A549 (cell line): ENCODE data around the gene CMIP. TPM values are rescaled to one million over a fixed set of nuclear protein-coding genes. Genes with fewer than 3 reads are reported as not detected.

ENCODE experiments used
- ATAC-seq, 2 experiments: fragments of 200-7000 bp in 1 of 2; fragments of >200 bp in 1 of 2; cut with Nextera tagmentation in 1 of 2; cut with Tn5 transposase in 1 of 2; 3 replicates each; pipeline versions ENCODE4 v1.8.0 to v1.9.1; 2018 to 2020; ENCODE audit warnings: mild to moderate bottlenecking in 1 of 2, moderate library complexity in 1 of 2
- CTCF ChIA-PET: fragments of 300-600 bp; sonication (Branson Sonifier 250); formaldehyde crosslinking; extraction: SDS; loops from one replicate; lab custom pipeline; 2021; ENCODE audit warnings: antibody characterized with exemption, inconsistent platforms; lab: Yijun Ruan, JAX
- POLR2A ChIA-PET: fragments of 350-600 bp; formaldehyde crosslinking; extraction: SDS; loops from one replicate; lab custom pipeline; 2021; ENCODE audit warnings: antibody characterized with exemption, inconsistent platforms; lab: Yijun Ruan, JAX
- DNase-seq, 2 experiments: peaks; one replicate each; pipeline versions ENCODE4 v3.0.0 to v3.0.0-alpha.2; 2011 to 2016; ENCODE audit warnings: low read depth in 1 of 2, low spot score in 1 of 2
- FAIRE-seq: peaks from 2 replicates; lab custom pipeline; 2011; peaks lifted over from hg19 to GRCh38; lab: Jason Lieb, UNC
- H3K27ac ChIP-seq, 2 experiments: fragments of >200 bp; sonication (Bioruptor Twin); formaldehyde crosslinking; 3 replicates each; pipeline ENCODE4 v1.5.1; 2016 to 2017
- H3K4me1 ChIP-seq: fragments of >200 bp; sonication (Bioruptor Twin); formaldehyde crosslinking; 3 replicates; pipeline ENCODE4 v1.6.1; 2016
- H3K4me2 ChIP-seq: fragments of >200 bp; sonication (Bioruptor Twin); formaldehyde crosslinking; 3 replicates; pipeline ENCODE4 v1.6.1; 2016
- H3K4me3 ChIP-seq: fragments of >200 bp; sonication (Bioruptor Twin); formaldehyde crosslinking; 3 replicates; pipeline ENCODE4 v1.5.1; 2016
- H3K9me3 ChIP-seq: fragments of >200 bp; sonication (Bioruptor Twin); formaldehyde crosslinking; 3 replicates; pipeline ENCODE4 v1.6.1; 2016
- BHLHE40 ChIP-seq: IDR thresholded peaks from 2 replicates; pipeline ENCODE4 v1.6.1; 2012; ENCODE audit warnings: low read depth, low read length, inconsistent platforms
- CBX2 ChIP-seq: fragments of 200-600 bp; sonication (generic); IDR thresholded peaks from 2 replicates; pipeline ENCODE4 v1.6.1; 2016; ENCODE audit warnings: low read depth, mild to moderate bottlenecking, borderline replicate concordance
- CBX8 ChIP-seq: fragments of 200-600 bp; sonication (generic); IDR thresholded peaks from 2 replicates; pipeline ENCODE4 v1.6.1; 2016
- CHD4 ChIP-seq: fragments of 200-600 bp; sonication (generic); IDR thresholded peaks from 2 replicates; pipeline ENCODE4 v1.6.1; 2016; ENCODE audit warnings: antibody characterized with exemption, mild to moderate bottlenecking, borderline replicate concordance
- EHF ChIP-seq: fragments of 250-450 bp; sonication (Bioruptor Pico); IDR thresholded peaks from 2 replicates; pipeline ENCODE4 v1.5.0; 2020; ENCODE audit warnings: mild to moderate bottlenecking
- EP300 ChIP-seq, 2 experiments: fragments of >200 bp; sonication (Bioruptor Twin); formaldehyde crosslinking; IDR thresholded peaks; 2 replicates in 1 of 2; 3 replicates in 1 of 2; pipeline ENCODE4 v1.6.1; 2016 to 2017
- FOSB ChIP-seq: fragments of 250-450 bp; sonication (Bioruptor Pico); IDR thresholded peaks from 2 replicates; pipeline ENCODE4 v1.5.0; 2020; ENCODE audit warnings: mild to moderate bottlenecking, moderate library complexity
- HDAC2 ChIP-seq: fragments of 200-600 bp; sonication (generic); IDR thresholded peaks from 2 replicates; pipeline ENCODE4 v1.6.1; 2016
- HOXB13 ChIP-seq: fragments of 250-450 bp; sonication (Bioruptor Pico); IDR thresholded peaks from 2 replicates; pipeline ENCODE4 v1.5.0; 2020; ENCODE audit warnings: low read depth, mild to moderate bottlenecking, moderate library complexity
- HOXB5 ChIP-seq: fragments of 250-450 bp; sonication (Bioruptor Pico); IDR thresholded peaks from 2 replicates; pipeline ENCODE4 v1.5.0; 2020; ENCODE audit warnings: mild to moderate bottlenecking, moderate library complexity
- JUNB ChIP-seq: fragments of >200 bp; sonication (Bioruptor Twin); formaldehyde crosslinking; IDR thresholded peaks from 2 replicates; pipeline ENCODE4 v1.6.1; 2016
- KDM1A ChIP-seq: fragments of 200-600 bp; sonication (generic); IDR thresholded peaks from 2 replicates; pipeline ENCODE4 v1.6.1; 2016; ENCODE audit warnings: low read depth, mild to moderate bottlenecking
- NR3C1 ChIP-seq: fragments of >200 bp; sonication (Bioruptor Twin); formaldehyde crosslinking; IDR thresholded peaks from 3 replicates; pipeline ENCODE4 v1.6.1; 2017
- PHF8 ChIP-seq: fragments of 200-600 bp; sonication (generic); IDR thresholded peaks from 2 replicates; pipeline ENCODE4 v1.6.1; 2016; ENCODE audit warnings: low read depth, mild to moderate bottlenecking, antibody characterized with exemption, moderate library complexity, borderline replicate concordance
- POLR2AphosphoS2 ChIP-seq: conservative IDR thresholded peaks from 2 replicates; pipeline ENCODE4 v1.6.1; 2012; ENCODE audit warnings: low read length, improper control_type of control experiment, inconsistent platforms
- RFX5 ChIP-seq: fragments of 450-650 bp; IDR thresholded peaks from 2 replicates; pipeline ENCODE4 v1.7.1; 2014; ENCODE audit warnings: antibody characterized with exemption, mild to moderate bottlenecking, moderate library complexity
- RNF2 ChIP-seq: fragments of 200-600 bp; sonication (generic); IDR thresholded peaks from 2 replicates; pipeline ENCODE4 v1.6.1; 2016; ENCODE audit warnings: low read depth, mild to moderate bottlenecking, antibody characterized with exemption, moderate library complexity, borderline replicate concordance
- SREBF2 ChIP-seq: fragments of 450-650 bp; IDR thresholded peaks from 2 replicates; pipeline ENCODE4 v1.6.1; 2014; ENCODE audit warnings: mild to moderate bottlenecking, moderate library complexity
- TP53 ChIP-seq: fragments of 250-450 bp; sonication (Bioruptor Pico); IDR thresholded peaks from 2 replicates; pipeline ENCODE4 v1.5.0; 2021; ENCODE audit warnings: mild to moderate bottlenecking, moderate library complexity
- ZFP36 ChIP-seq: fragments of 450-650 bp; IDR thresholded peaks from 2 replicates; pipeline ENCODE4 v1.6.1; 2014; ENCODE audit warnings: borderline replicate concordance; ENCODE audit not compliant: partially characterized antibody
- WGBS: methylation state at CpG from one replicate; pipeline ENCODE4 v1.1.6; 2017; ENCODE audit errors: missing lambda C conversion rate; 5-methylcytosine and 5-hydroxymethylcytosine counted together
- polyA plus RNA-seq, 4 experiments: library from polyadenylated mRNA; depleted of rRNA in 3 of 4; stranded (reverse); fragments of >200 nt; fragmentation: RNase III in 1 of 4; extraction: RNeasy Plus Mini Kit Qiagen cat#74134 plus additional on column Dnase treatment in 1 of 4; gene quantifications; 2 replicates in 3 of 4; 3 replicates in 1 of 4; pipeline ENCODE4 v1.2.3, GENCODE V29; 2011 to 2017
- TF ChIP-seq, protein P1 (sequence below): fragments of 250-450 bp; sonication (Bioruptor Pico); IDR thresholded peaks from 2 replicates; pipeline ENCODE4 v1.5.0; 2020; ENCODE audit warnings: low read depth, mild to moderate bottlenecking, moderate library complexity
- TF ChIP-seq, protein P2 (sequence below): fragments of 250-450 bp; sonication (Bioruptor Pico); IDR thresholded peaks from 2 replicates; pipeline ENCODE4 v1.5.0; 2021; ENCODE audit warnings: mild to moderate bottlenecking, moderate library complexity, borderline replicate concordance
- TF ChIP-seq, protein P3 (sequence below): fragments of >200 bp; sonication (Bioruptor Twin); formaldehyde crosslinking; IDR thresholded peaks from 2 replicates; pipeline ENCODE4 v1.6.1; 2016
- TF ChIP-seq, protein P4 (sequence below): fragments of 150-350 bp; IDR thresholded peaks from 2 replicates; pipeline ENCODE4 v1.6.1; 2014; ENCODE audit warnings: low read depth, mild to moderate bottlenecking, low read length
- TF ChIP-seq, protein P5 (sequence below): fragments of 200-600 bp; sonication (generic); IDR thresholded peaks from 2 replicates; pipeline ENCODE4 v1.6.1; 2016; ENCODE audit warnings: antibody characterized with exemption, mild to moderate bottlenecking, moderate library complexity
- TF ChIP-seq, protein P6 (sequence below): fragments of >200 bp; sonication (Bioruptor Twin); formaldehyde crosslinking; IDR thresholded peaks from 3 replicates; pipeline ENCODE4 v1.5.1; 2016

The CMIP gene
- polyA plus RNA-seq, 2 of the 4 experiments (the other 2 are of a cell fraction), result 21.6 to 125 TPM

DNA sequence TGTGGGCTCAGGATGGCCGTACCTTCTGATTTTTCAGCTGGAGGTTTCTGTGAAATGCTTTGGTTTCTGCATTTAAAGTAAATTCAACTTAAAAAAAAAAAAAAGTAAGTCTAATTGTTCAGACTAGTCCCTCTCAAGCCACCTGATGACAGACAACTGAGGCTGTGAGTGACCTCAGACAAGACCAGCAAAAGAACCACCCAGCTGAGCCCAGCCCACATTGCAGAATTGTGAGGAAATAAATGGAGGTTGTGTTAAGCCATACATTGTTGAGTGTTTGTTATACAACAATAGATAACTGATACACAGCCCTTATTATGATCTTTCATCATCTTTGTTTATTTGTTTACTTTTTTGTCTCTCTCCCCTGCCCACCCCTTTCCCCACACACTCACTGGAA lies 44.7 kb upstream of the CMIP start:
- 88% methylated on average over 1 of the region's 1 CpG for WGBS

DNA sequence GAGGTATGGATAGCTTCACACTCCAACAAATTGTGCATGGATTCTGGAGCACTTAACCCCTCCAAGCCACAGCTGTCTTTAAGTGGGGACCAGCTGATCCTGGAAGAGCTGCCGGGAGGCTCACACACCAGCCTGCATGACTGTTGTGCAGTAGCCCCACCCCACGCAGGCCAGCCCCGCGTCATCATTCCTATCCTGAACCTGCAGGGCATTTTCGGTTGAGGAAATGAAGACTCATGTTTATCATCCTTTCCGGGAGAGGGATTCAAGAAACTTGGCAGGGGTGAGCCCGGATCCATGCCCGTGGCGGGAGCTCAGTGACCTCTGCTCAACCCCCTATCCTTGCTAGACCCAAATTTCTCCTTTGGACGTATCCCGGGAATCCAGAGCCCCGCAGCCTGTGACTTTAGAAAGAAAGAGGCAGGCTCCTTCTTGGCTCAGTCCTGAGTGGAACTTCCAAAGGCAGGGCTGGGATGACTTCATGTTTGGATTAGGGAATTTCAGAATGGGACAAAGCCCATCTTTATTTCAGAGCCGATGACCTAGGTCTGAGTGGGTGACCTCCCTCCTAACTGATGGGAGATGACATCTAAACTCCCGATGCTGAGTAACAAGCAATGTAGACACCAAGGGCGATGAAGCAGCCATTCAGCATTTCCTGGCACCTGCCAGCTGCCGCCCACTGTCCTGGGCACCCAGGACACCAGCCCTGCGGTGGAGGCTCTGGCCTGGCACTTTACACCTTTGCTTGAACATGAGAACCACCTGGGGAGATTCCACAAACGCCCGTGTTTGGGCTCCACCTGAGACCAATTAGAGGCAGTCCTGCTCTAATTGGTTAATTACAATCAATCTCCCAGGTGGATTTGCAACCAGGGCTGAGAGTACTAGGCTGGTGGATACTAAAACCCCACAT lies 43.3 kb upstream of the CMIP start:
- peak overlapping the region; percentile 97 to 100 for H3K27ac ChIP-seq
- H3K4me1 ChIP-seq, result peaks cover 54% of the 10 kb centered on the region
- peak overlapping the region; percentile 83 for H3K4me2 ChIP-seq
- DNase-seq, result peak; percentile 96 to 97
- H3K9me3 ChIP-seq, result peaks cover 18% of the 10 kb centered on the region
- ChIA-PET CTCF (interaction anchor here (0.8 to 2.2 kb wide), 10 partner anchors 9 to 336 kb away, joined by 3 to 6 read pairs (median 4); no protein-coding TSS in a partner anchor), POLR2A (no interaction called here)
- FAIRE-seq, result peak; percentile 74
- WGBS, result 2% methylated on average over 15 of the region's 19 CpGs
- H3K4me3 ChIP-seq, result 0 out of 3 replicates have a peak overlapping the region, but pooled peaks have one; percentile 17
- ATAC-seq, result peak; percentile 70 to 75
- no peak for TF ChIP-seq HDAC2
- TF ChIP-seq SREBF2, result no peak
- no peak for TF ChIP-seq PHF8
- TF ChIP-seq, protein P1, sequence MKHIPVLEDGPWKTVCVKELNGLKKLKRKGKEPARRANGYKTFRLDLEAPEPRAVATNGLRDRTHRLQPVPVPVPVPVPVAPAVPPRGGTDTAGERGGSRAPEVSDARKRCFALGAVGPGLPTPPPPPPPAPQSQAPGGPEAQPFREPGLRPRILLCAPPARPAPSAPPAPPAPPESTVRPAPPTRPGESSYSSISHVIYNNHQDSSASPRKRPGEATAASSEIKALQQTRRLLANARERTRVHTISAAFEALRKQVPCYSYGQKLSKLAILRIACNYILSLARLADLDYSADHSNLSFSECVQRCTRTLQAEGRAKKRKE (CRISPR knock-in tag), result peak; percentile 89
- TF ChIP-seq KDM1A, result no peak
- no peak for TF ChIP-seq RNF2
- TF ChIP-seq, protein P2, sequence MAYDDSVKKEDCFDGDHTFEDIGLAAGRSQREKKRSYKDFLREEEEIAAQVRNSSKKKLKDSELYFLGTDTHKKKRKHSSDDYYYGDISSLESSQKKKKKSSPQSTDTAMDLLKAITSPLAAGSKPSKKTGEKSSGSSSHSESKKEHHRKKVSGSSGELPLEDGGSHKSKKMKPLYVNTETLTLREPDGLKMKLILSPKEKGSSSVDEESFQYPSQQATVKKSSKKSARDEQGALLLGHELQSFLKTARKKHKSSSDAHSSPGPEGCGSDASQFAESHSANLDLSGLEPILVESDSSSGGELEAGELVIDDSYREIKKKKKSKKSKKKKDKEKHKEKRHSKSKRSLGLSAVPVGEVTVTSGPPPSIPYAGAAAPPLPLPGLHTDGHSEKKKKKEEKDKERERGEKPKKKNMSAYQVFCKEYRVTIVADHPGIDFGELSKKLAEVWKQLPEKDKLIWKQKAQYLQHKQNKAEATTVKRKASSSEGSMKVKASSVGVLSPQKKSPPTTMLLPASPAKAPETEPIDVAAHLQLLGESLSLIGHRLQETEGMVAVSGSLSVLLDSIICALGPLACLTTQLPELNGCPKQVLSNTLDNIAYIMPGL (CRISPR knock-in tag), result no peak
- no peak for TF ChIP-seq CBX2
- TF ChIP-seq NR3C1, result no peak
- TF ChIP-seq, protein P3, sequence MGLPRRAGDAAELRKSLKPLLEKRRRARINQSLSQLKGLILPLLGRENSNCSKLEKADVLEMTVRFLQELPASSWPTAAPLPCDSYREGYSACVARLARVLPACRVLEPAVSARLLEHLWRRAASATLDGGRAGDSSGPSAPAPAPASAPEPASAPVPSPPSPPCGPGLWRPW, result no peak
- TF ChIP-seq ZFP36, result no peak
- TF ChIP-seq, protein P4, sequence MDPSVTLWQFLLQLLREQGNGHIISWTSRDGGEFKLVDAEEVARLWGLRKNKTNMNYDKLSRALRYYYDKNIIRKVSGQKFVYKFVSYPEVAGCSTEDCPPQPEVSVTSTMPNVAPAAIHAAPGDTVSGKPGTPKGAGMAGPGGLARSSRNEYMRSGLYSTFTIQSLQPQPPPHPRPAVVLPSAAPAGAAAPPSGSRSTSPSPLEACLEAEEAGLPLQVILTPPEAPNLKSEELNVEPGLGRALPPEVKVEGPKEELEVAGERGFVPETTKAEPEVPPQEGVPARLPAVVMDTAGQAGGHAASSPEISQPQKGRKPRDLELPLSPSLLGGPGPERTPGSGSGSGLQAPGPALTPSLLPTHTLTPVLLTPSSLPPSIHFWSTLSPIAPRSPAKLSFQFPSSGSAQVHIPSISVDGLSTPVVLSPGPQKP, result no peak
- TF ChIP-seq, protein P5, sequence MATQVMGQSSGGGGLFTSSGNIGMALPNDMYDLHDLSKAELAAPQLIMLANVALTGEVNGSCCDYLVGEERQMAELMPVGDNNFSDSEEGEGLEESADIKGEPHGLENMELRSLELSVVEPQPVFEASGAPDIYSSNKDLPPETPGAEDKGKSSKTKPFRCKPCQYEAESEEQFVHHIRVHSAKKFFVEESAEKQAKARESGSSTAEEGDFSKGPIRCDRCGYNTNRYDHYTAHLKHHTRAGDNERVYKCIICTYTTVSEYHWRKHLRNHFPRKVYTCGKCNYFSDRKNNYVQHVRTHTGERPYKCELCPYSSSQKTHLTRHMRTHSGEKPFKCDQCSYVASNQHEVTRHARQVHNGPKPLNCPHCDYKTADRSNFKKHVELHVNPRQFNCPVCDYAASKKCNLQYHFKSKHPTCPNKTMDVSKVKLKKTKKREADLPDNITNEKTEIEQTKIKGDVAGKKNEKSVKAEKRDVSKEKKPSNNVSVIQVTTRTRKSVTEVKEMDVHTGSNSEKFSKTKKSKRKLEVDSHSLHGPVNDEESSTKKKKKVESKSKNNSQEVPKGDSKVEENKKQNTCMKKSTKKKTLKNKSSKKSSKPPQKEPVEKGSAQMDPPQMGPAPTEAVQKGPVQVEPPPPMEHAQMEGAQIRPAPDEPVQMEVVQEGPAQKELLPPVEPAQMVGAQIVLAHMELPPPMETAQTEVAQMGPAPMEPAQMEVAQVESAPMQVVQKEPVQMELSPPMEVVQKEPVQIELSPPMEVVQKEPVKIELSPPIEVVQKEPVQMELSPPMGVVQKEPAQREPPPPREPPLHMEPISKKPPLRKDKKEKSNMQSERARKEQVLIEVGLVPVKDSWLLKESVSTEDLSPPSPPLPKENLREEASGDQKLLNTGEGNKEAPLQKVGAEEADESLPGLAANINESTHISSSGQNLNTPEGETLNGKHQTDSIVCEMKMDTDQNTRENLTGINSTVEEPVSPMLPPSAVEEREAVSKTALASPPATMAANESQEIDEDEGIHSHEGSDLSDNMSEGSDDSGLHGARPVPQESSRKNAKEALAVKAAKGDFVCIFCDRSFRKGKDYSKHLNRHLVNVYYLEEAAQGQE, result no peak
- no peak for TF ChIP-seq CHD4
- TF ChIP-seq RFX5, result 0 out of 2 replicates have a peak, but pooled peaks have one; percentile 17
- TF ChIP-seq HOXB13, result peak; percentile 85
- no peak; the same call in 1 of the 2 replicates for TF ChIP-seq FOSB
- no peak for TF ChIP-seq TP53 (CRISPR knock-in tag)
- peak; percentile 36 for TF ChIP-seq HOXB5

More for the DNA sequence above, 44.7 kb upstream of the CMIP start:
- no peak for DNase-seq
- Histone ChIP-seq H3K4me1 (peaks cover 45% of the 10 kb centered on the region), H3K4me2 (no peak overlapping the region), H3K27ac (peak overlapping the region; percentile 97 to 100; a peak in 5 of 6 replicates), H3K9me3 (peaks cover 18% of the 10 kb centered on the region), H3K4me3 (no peak overlapping the region)
- no peak for TF ChIP-seq FOSB
- TF ChIP-seq EHF (CRISPR knock-in tag), result no peak
- no peak for TF ChIP-seq BHLHE40
- TF ChIP-seq, protein P6, sequence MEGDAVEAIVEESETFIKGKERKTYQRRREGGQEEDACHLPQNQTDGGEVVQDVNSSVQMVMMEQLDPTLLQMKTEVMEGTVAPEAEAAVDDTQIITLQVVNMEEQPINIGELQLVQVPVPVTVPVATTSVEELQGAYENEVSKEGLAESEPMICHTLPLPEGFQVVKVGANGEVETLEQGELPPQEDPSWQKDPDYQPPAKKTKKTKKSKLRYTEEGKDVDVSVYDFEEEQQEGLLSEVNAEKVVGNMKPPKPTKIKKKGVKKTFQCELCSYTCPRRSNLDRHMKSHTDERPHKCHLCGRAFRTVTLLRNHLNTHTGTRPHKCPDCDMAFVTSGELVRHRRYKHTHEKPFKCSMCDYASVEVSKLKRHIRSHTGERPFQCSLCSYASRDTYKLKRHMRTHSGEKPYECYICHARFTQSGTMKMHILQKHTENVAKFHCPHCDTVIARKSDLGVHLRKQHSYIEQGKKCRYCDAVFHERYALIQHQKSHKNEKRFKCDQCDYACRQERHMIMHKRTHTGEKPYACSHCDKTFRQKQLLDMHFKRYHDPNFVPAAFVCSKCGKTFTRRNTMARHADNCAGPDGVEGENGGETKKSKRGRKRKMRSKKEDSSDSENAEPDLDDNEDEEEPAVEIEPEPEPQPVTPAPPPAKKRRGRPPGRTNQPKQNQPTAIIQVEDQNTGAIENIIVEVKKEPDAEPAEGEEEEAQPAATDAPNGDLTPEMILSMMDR, result no peak
- no peak for TF ChIP-seq CBX8
- no peak for TF ChIP-seq EP300 (IDR thresholded peaks at IDR 0.05)
- no peak for TF ChIP-seq JUNB
- no peak for TF ChIP-seq POLR2AphosphoS2
- no peak for TF ChIP-seq PHF8
- POLR2A ChIA-PET, result no interaction called here
- CTCF ChIA-PET, result interaction anchor here (1.1 to 2.2 kb wide), 5 partner anchors 18 to 338 kb away, joined by 3 to 6 read pairs (median 3); no protein-coding TSS in a partner anchor
- no peak for ATAC-seq
- FAIRE-seq, result no peak
